Measurements from ENCODE around the gene LIF. TPM values are rescaled to one million over a fixed set of nuclear protein-coding genes. Genes with fewer than 3 reads are reported as not detected.

LIF gene
- total and polyA plus RNA-seq, 2 donors (not counting 3 experiments of a cell fraction or from before 2014, with no cell fraction given): 0.12 to 0.27 TPM

DNA sequence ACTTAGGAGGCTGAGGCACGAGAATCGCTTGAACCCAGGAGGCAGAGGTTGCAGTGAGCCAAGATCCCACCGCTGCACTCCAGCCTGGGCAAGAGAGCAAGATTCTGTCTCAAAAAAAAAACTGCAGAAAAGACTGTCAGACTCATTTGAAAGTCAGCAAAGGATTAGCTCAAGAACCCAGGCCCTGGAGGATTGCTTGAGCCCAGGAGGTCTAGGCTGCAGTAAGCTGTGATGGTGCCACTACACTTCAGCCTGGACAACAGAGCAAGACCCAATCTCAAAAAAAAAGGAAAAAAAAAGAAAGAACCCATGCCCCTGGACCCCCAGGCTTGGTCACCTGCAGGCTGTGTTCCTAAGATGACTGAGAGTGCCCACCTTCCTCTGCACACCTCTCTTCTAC lies 16.2 kb downstream of the LIF start:
- no peak for DNase-seq (ENCODE audit: low read depth, low spot score)
- Histone ChIP-seq H3K27ac (ENCODE audit: insufficient read depth, low read depth, low read length) (no peak overlapping the region), H3K9me3 (replicated peaks; ENCODE audit: control insufficient read depth, insufficient read depth, low read length) (no peaks in the 10 kb centered on the region), H3K36me3 (ENCODE audit: control insufficient read depth in 2 of 2, extremely low read depth in 1 of 2, insufficient read depth in 2 of 2, low read length in 2 of 2) (no peaks in the 10 kb centered on the region), H3K9me1 (replicated peaks; ENCODE audit: control insufficient read depth, extremely low read depth, insufficient read depth, low read length) (no peaks in the 10 kb centered on the region), H3K4me1 (ENCODE audit: control insufficient read depth, extremely low read depth, insufficient read depth, low read length) (no peaks in the 10 kb centered on the region), H3K27me3 (ENCODE audit: control insufficient read depth in 2 of 2, insufficient read depth in 2 of 2, low read length in 2 of 2) (peaks cover 12 to 24% of the 10 kb centered on the region in 2 experiments), H2AFZ (ENCODE audit: low read depth, low read length) (no peak overlapping the region), H3K9ac (replicated peaks; ENCODE audit: extremely low read depth, insufficient read depth, low read length) (no peak overlapping the region), H4K20me1 (replicated peaks; ENCODE audit: control insufficient read depth, extremely low read depth, insufficient read depth, low read length) (no peaks in the 10 kb centered on the region), H3K4me3 (replicated peaks in 1 of 3; ENCODE audit: insufficient read depth in 1 of 3, low read depth in 1 of 3, low read length in 3 of 3) (no peak overlapping the region), H3K4me2 (ENCODE audit: insufficient read depth, low read length) (no peak overlapping the region), H3K79me2 (ENCODE audit: control insufficient read depth, insufficient read depth, low read length) (no peaks in the 10 kb centered on the region)
- ChIA-PET POLR2A (no interaction called here), CTCF (interaction anchor here (1.0 to 1.3 kb wide), 2 partner anchors 10 to 26 kb away, joined by 3 read pairs; no protein-coding TSS in a partner anchor)
- FAIRE-seq: no peak
- intact Hi-C loops (cut with micrococcal nuclease): no loop called here
- dilution Hi-C loops (cut with MboI; ENCODE audit: extremely low pct_ligation_motif_present, low sequenced_read_pairs): no loop called here
- TF ChIP-seq POLR2A (IDR thresholded peaks at IDR 0.05; ENCODE audit: low read depth, low read length): no peak
- TF ChIP-seq GATA2 (IDR thresholded peaks at IDR 0.05; ENCODE audit: insufficient read depth, insufficient read length, low read depth, low read length): no peak
- no peak for TF ChIP-seq MYC (IDR thresholded peaks at IDR 0.05; ENCODE audit: low read depth, low read length)
- TF ChIP-seq, protein P1, sequence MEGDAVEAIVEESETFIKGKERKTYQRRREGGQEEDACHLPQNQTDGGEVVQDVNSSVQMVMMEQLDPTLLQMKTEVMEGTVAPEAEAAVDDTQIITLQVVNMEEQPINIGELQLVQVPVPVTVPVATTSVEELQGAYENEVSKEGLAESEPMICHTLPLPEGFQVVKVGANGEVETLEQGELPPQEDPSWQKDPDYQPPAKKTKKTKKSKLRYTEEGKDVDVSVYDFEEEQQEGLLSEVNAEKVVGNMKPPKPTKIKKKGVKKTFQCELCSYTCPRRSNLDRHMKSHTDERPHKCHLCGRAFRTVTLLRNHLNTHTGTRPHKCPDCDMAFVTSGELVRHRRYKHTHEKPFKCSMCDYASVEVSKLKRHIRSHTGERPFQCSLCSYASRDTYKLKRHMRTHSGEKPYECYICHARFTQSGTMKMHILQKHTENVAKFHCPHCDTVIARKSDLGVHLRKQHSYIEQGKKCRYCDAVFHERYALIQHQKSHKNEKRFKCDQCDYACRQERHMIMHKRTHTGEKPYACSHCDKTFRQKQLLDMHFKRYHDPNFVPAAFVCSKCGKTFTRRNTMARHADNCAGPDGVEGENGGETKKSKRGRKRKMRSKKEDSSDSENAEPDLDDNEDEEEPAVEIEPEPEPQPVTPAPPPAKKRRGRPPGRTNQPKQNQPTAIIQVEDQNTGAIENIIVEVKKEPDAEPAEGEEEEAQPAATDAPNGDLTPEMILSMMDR (IDR thresholded peaks at IDR 0.05; ENCODE audit: extremely low read depth in 1 of 2, insufficient read depth in 1 of 2, low read depth in 1 of 2, low read length in 2 of 2): no peak
- no peak for TF ChIP-seq FOS (IDR thresholded peaks at IDR 0.05; ENCODE audit: borderline replicate concordance, insufficient read depth, low read length)
- TF ChIP-seq, protein P2, sequence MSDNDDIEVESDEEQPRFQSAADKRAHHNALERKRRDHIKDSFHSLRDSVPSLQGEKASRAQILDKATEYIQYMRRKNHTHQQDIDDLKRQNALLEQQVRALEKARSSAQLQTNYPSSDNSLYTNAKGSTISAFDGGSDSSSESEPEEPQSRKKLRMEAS (IDR thresholded peaks at IDR 0.05; ENCODE audit: insufficient read depth, insufficient read length): no peak
- TF ChIP-seq JUN (IDR thresholded peaks at IDR 0.05; ENCODE audit: borderline replicate concordance, insufficient read depth, insufficient read length, low read depth): no peak
- no peak for TF ChIP-seq EZH2 (IDR thresholded peaks at IDR 0.05; ENCODE audit: borderline replicate concordance, low read depth, low read length, severe bottlenecking)
- no peak for TF ChIP-seq POLR2AphosphoS5 (IDR thresholded peaks at IDR 0.05; ENCODE audit: insufficient read depth, low read depth, low read length)
- BruUV-seq (replicated peaks): no TSS peak
